Mesendoderm (in vitro differentiated cells): ENCODE data around the gene MAS1L.
A peak's percentile ranks its signal among the peaks of the same experiment; 100 is the strongest.

Experiments used
- DNase-seq: peaks from one replicate; pipeline ENCODE4 v3.0.0; 2013
- H2AK5ac ChIP-seq: 2 replicates; pipeline ENCODE4 v1.6.1; 2013; ENCODE audit warnings: low read length, inconsistent platforms
- H2BK120ac ChIP-seq: 2 replicates; pipeline ENCODE4 v1.6.1; 2013; ENCODE audit warnings: low read depth, mild to moderate bottlenecking, low read length, moderate library complexity, mixed read lengths
- H2BK15ac ChIP-seq: replicated peaks from 2 replicates; pipeline ENCODE4 v1.6.1; 2013; ENCODE audit warnings: low read depth, mild to moderate bottlenecking, moderate library complexity
- H2BK5ac ChIP-seq: 2 replicates; pipeline ENCODE4 v1.6.1; 2013; ENCODE audit warnings: low read length, inconsistent platforms
- H3K18ac ChIP-seq: 2 replicates; pipeline ENCODE4 v1.6.1; 2013; ENCODE audit warnings: mild to moderate bottlenecking, low read length, mixed read lengths
- H3K23ac ChIP-seq: one replicate; pipeline ENCODE4 v1.6.1; 2013; ENCODE audit warnings: low read length
- H3K27ac ChIP-seq: 2 replicates; pipeline ENCODE4 v1.5.1; 2013; ENCODE audit warnings: low read depth, mild to moderate bottlenecking, inconsistent platforms, low read length, moderate library complexity
- H3K27me3 ChIP-seq: 2 replicates; pipeline ENCODE4 v1.6.1; 2013; ENCODE audit warnings: low read length, control low read depth, mild to moderate bottlenecking, inconsistent platforms; ENCODE audit not compliant: insufficient read depth, poor library complexity
- H3K36me3 ChIP-seq: 2 replicates; pipeline ENCODE4 v1.6.1; 2013; ENCODE audit warnings: low read length, inconsistent platforms; ENCODE audit not compliant: control insufficient read depth, insufficient read depth
- H3K4ac ChIP-seq: one replicate; pipeline ENCODE4 v1.6.1; 2013; ENCODE audit warnings: low read depth, mild to moderate bottlenecking, low read length, moderate library complexity
- H3K4me1 ChIP-seq: 2 replicates; pipeline ENCODE4 v1.6.1; 2013; ENCODE audit warnings: low read depth, low read length, inconsistent platforms; ENCODE audit not compliant: control insufficient read depth
- H3K4me2 ChIP-seq: 2 replicates; pipeline ENCODE4 v1.6.1; 2013; ENCODE audit warnings: low read length
- H3K4me3 ChIP-seq: 2 replicates; pipeline ENCODE4 v1.5.1; 2013; ENCODE audit warnings: mild to moderate bottlenecking, low read length
- H3K56ac ChIP-seq: one replicate; pipeline ENCODE4 v1.6.1; 2013; ENCODE audit warnings: low read length
- H3K79me1 ChIP-seq: 2 replicates; pipeline ENCODE4 v1.6.1; 2013; ENCODE audit warnings: low read length, inconsistent platforms
- H3K79me2 ChIP-seq: 2 replicates; pipeline ENCODE4 v1.6.1; 2013; ENCODE audit warnings: mild to moderate bottlenecking, low read length; ENCODE audit not compliant: control insufficient read depth, insufficient read depth
- H3K9ac ChIP-seq: 2 replicates; pipeline ENCODE4 v1.6.1; 2013; ENCODE audit warnings: low read length, inconsistent platforms
- H4K5ac ChIP-seq: one replicate; pipeline ENCODE4 v1.6.1; 2013; ENCODE audit warnings: low read length
- H4K8ac ChIP-seq: one replicate; pipeline ENCODE4 v1.6.1; 2013; ENCODE audit warnings: low read depth, mild to moderate bottlenecking, control low read depth, low read length, moderate library complexity
- WGBS: extraction: QIAGEN DNeasy Blood & Tissue Kit; methylation state at CpG from one replicate; pipeline ENCODE4 v1.1.7; 2013; ENCODE audit warnings: low lambda C conversion rate, missing lambda C conversion rate; ENCODE audit not compliant: insufficient coverage; ENCODE audit errors: extremely low coverage; 5-methylcytosine and 5-hydroxymethylcytosine counted together

MAS1L gene

GRCh38 chr6:29519291-29520010 lies 31.7 kb upstream of the MAS1L start:
- Histone ChIP-seq H3K79me1 (no peaks in the 10 kb centered on the region), H3K27me3 (no peaks in the 10 kb centered on the region), H3K4me1 (no peaks in the 10 kb centered on the region), H3K18ac (no peak overlapping the region), H3K23ac (no peak overlapping the region), H4K8ac (no peak overlapping the region), H2BK120ac (no peak overlapping the region), H2BK15ac (no peak overlapping the region), H3K4ac (no peak overlapping the region), H3K4me3 (no peak overlapping the region), H2BK5ac (no peak overlapping the region), H3K9ac (no peak overlapping the region), H3K36me3 (no peaks in the 10 kb centered on the region), H2AK5ac (no peak overlapping the region), H3K4me2 (no peak overlapping the region), H3K79me2 (no peaks in the 10 kb centered on the region), H4K5ac (no peak overlapping the region), H3K27ac (no peak overlapping the region), H3K56ac (no peak overlapping the region)
- WGBS, result no CpG with 5 or more reads among the region's 6 CpGs
- DNase-seq, result no peak

- WGBS, result no CpG with 5 or more reads among the region's 7 CpGs
- no peak overlapping the region for H3K18ac ChIP-seq
- no peaks in the 10 kb centered on the region for H3K4me1 ChIP-seq
- H3K27ac ChIP-seq, result no peak overlapping the region
- no peak for DNase-seq
- no peak overlapping the region for H4K8ac ChIP-seq
- H2BK15ac ChIP-seq, result no peak overlapping the region
- no peaks in the 10 kb centered on the region for H3K79me2 ChIP-seq
- H3K4ac ChIP-seq, result no peak overlapping the region
- no peak overlapping the region for H3K23ac ChIP-seq
- no peak overlapping the region for H2BK5ac ChIP-seq
- no peak overlapping the region for H3K4me2 ChIP-seq
- H3K79me1 ChIP-seq, result no peaks in the 10 kb centered on the region
- no peak overlapping the region for H2AK5ac ChIP-seq
- H3K56ac ChIP-seq, result no peak overlapping the region
- no peak overlapping the region for H2BK120ac ChIP-seq
- no peak overlapping the region for H3K9ac ChIP-seq
- no peak overlapping the region for H4K5ac ChIP-seq
- no peaks in the 10 kb centered on the region for H3K27me3 ChIP-seq
- H3K4me3 ChIP-seq, result no peak overlapping the region
- H3K36me3 ChIP-seq, result no peaks in the 10 kb centered on the region
Observed at GRCh38 chr6:29517728-29518440, 30.1 kb upstream of the MAS1L start.

- Histone ChIP-seq H2BK5ac (no peak overlapping the region), H2BK120ac (no peak overlapping the region), H4K5ac (no peak overlapping the region), H3K23ac (no peak overlapping the region), H3K56ac (no peak overlapping the region), H3K27me3 (no peaks in the 10 kb centered on the region), H3K4me2 (no peak overlapping the region), H2BK15ac (no peak overlapping the region), H3K79me2 (no peaks in the 10 kb centered on the region), H3K79me1 (no peaks in the 10 kb centered on the region), H3K4ac (no peak overlapping the region), H3K27ac (no peak overlapping the region), H3K9ac (no peak overlapping the region), H4K8ac (no peak overlapping the region), H2AK5ac (no peak overlapping the region), H3K36me3 (no peaks in the 10 kb centered on the region), H3K18ac (no peak overlapping the region), H3K4me3 (no peak overlapping the region), H3K4me1 (no peaks in the 10 kb centered on the region)
- DNase-seq, result peak; percentile 10
- no CpG with 5 or more reads among the region's 1 CpG for WGBS
Observed at GRCh38 chr6:29517245-29517644, 29.5 kb upstream of the MAS1L start.

DNA sequence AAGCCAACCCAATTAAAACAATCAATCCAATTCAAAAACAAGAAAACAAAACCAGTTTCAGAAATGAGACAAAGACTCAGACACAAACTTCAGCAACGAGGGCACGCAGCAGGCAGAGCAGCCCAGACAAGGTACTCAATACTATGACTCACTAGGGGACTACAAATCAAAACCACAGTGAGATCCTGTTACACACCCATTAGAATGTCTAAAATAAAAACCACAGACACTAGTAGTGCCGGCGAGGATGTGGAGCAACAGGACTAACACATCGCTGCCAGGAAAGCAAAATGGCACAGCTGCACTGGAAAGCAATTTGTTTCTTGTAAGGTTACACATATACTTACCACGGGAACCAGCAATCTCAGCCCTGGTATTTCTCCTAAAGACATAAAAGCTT lies 28.4 kb upstream of the MAS1L start:
- DNase-seq, result no peak
- WGBS, result no CpG with 5 or more reads among the region's 6 CpGs
- no peak overlapping the region for H3K9ac ChIP-seq
- no peak overlapping the region for H3K18ac ChIP-seq
- no peaks in the 10 kb centered on the region for H3K79me2 ChIP-seq
- no peak overlapping the region for H3K56ac ChIP-seq
- H3K36me3 ChIP-seq, result no peaks in the 10 kb centered on the region
- no peak overlapping the region for H3K4ac ChIP-seq
- no peak overlapping the region for H2BK15ac ChIP-seq
- no peaks in the 10 kb centered on the region for H3K27me3 ChIP-seq
- H2AK5ac ChIP-seq, result no peak overlapping the region
- no peak overlapping the region for H4K5ac ChIP-seq
- H3K4me1 ChIP-seq, result no peaks in the 10 kb centered on the region
- H3K23ac ChIP-seq, result no peak overlapping the region
- no peak overlapping the region for H2BK120ac ChIP-seq
- no peak overlapping the region for H2BK5ac ChIP-seq
- no peak overlapping the region for H4K8ac ChIP-seq
- no peak overlapping the region for H3K27ac ChIP-seq
- H3K79me1 ChIP-seq, result no peaks in the 10 kb centered on the region
- no peak overlapping the region for H3K4me3 ChIP-seq
- no peak overlapping the region for H3K4me2 ChIP-seq

GRCh38 chr6:29510746-29511300 lies 23.1 kb upstream of the MAS1L start:
- WGBS, result no CpG with 5 or more reads among the region's 2 CpGs
- H4K8ac ChIP-seq, result no peak overlapping the region
- no peak overlapping the region for H2BK5ac ChIP-seq
- H3K23ac ChIP-seq, result no peak overlapping the region
- no peaks in the 10 kb centered on the region for H3K79me2 ChIP-seq
- no peak overlapping the region for H3K4ac ChIP-seq
- H3K4me3 ChIP-seq, result no peak overlapping the region
- no peaks in the 10 kb centered on the region for H3K4me1 ChIP-seq
- H2BK120ac ChIP-seq, result no peak overlapping the region
- no peak for DNase-seq
- H3K56ac ChIP-seq, result no peak overlapping the region
- no peaks in the 10 kb centered on the region for H3K36me3 ChIP-seq
- no peaks in the 10 kb centered on the region for H3K79me1 ChIP-seq
- no peak overlapping the region for H3K18ac ChIP-seq
- no peak overlapping the region for H2BK15ac ChIP-seq
- no peak overlapping the region for H3K4me2 ChIP-seq
- H3K27me3 ChIP-seq, result no peaks in the 10 kb centered on the region
- no peak overlapping the region for H3K27ac ChIP-seq
- H3K9ac ChIP-seq, result no peak overlapping the region
- H4K5ac ChIP-seq, result no peak overlapping the region
- no peak overlapping the region for H2AK5ac ChIP-seq
